Neural progenitor cell (in vitro differentiated cells): ENCODE results near the gene TMEM178B.

Experiments used
- CTCF ChIP-seq: fragments of 200-600 bp; sonication (generic); IDR thresholded peaks from 2 replicates; pipeline ENCODE4 v1.5.1; 2017; ENCODE audit warnings: antibody characterized with exemption, mild to moderate bottlenecking
- EZH2 ChIP-seq: fragments of 200-600 bp; sonication (generic); IDR thresholded peaks from 2 replicates; pipeline ENCODE4 v1.6.1; 2017; ENCODE audit warnings: antibody characterized with exemption, mild to moderate bottlenecking, moderate library complexity

GRCh38 chr7:141042222-141043193 is 31.4 kb upstream of the TMEM178B start:
- TF ChIP-seq EZH2, result no peak
- TF ChIP-seq CTCF, result no peak
